Measurements from ENCODE around the gene CMTR1.
"Not testable (repeated sequence)": the region's sequence is repeated elsewhere in the genome, so short reads cannot be mapped to it uniquely, and the experiment has no call there.

CMTR1 gene

DNA sequence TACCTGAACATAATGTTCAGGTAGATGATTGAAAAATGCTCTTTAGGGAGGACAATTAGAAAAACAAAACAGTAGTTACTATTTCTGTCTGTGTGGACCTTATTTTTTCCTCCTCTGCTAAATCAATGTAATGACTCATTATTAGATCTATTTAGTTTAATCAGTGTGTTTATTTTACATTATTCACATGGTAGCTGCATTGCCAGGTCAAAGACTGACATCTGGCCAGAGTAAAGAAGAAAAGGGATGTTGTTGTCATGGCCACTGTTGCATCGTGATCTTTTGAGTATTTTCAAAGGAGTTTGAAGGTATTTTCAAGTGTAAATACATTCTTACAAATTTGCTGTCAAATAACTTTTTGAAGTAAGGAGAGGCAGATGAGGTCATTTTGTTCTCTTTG is 5.9 kb downstream of the CMTR1 start:
- DNase-seq = no peak

DNA sequence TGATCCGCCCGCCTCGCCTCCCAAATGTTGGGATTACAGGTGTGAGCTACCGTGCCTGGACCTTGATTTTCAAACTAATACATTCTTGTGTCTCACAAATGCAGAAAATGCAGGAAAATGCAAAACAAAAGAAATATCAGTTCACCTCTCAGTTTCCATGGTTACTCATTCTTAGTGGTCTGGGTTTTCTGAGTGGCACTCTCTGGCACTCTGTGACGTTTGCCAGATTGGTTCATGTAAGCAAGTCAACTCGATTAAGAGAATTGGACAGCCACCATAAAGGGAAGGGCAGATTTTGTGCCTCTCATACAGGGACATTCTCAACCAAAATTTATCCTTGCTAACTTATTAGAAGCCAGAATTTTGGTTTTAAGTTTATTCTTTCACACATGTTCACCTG is 8.6 kb downstream of the CMTR1 start:
- DNase-seq = no peak

DNA sequence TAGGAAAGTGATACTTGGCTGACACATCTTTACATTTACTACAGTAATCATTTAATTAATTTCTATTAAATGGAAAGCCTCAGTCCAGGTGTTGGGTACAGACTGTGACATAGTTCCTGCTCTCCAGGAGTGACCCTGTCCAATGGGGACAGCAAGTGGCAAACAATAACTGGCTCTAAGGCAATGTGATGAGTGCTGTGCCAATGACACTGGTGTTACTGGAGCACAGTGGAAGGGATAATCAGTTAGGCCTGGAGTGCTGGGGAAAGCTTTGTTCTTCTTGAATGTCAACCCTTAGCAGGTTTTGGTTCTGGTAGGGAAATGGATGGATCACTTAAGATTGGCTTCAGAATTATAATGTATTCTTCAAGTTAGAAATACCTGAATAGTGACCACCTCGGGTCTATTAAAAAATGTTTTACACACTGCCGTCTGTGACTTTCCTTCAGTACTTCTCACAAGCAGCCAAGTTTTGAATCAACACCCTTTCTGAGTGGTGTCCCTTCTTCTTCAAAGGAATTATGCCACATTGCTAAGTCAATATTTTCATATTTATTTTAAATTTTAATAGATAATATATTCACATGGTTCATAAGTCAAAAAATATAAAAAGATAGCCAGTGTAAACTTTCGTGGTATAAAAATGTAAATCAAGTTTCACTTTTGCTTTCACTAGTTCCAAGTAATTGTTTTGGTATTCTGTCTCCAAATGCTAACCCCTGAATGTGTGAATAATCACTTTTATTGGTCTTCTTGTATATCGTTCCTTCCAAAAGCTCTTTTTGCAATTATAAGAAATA is 9.6 kb downstream of the CMTR1 start:
- DNase-seq = no peak

DNA sequence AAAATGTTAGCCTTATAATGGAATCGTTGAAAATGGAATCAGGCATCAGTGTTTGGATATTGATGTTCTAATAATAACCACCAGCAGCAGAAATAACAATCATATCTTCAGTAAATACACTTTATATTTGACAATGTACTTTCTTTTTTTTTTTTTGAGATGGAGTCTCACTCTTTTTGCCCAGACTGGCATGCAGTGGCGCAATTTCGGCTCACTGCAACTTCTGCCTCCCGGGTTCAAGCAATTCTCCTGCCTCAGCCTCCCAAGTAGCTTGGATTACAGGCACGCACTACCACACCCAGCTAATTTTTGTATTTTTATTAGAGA is 10.2 kb downstream of the CMTR1 start:
- not testable (repeated sequence) for DNase-seq

DNA sequence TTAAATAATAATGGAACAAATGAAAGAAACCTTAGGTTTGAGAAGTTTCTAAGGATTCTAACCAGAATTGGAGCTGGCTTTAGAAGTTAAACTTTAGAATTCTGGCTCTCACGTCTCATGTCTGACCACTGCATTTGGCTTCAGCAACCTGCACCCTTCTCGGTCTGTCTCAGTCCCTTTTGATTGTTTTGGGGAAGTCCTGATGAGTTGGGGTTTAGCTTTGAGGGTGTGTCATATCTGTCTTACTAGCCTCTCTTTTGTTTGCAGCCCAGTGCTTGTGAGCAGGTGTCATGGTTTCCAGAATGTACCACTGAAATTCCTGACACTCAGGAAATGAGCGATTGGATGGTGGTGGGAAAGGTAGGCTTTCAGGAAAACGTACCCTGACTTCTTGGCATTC is 17.0 kb downstream of the CMTR1 start:
- no peak for DNase-seq

DNA sequence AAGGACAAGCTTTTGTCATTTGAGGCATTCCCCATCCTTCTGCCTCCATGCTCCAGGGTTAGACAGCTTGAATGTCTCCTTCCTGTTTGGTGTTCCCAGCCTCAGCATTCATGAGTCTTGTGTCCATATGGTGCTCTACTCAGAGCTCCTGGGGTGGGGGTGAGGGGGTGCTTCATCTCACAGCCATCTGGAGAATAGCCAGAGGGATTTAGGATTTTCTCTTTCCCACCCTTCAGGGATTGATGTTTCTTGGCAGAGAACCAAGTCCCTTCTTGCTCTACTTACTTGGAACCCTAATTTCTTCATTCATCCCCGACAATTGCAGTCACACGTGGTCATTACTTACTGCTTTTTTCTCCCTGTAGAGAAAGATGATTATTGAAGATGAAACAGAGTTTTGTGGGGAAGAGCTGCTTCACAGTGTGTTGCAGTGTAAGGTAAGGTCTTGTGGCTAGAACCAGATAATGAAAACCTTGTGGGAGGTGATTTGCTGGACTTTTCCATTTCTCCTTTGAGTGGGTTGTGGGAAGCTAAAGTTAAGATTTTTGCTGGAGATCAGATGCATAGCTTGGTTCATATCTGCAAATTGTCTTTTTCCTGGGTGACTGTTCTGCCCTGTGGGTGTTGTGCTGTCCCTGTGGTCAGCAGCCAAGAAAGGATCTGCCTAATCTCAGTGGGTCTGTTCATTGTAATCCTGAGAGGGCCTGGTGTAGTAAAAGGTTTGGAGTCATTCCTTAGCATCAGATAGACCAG is 18.6 kb downstream of the CMTR1 start:
- DNase-seq = no peak

DNA sequence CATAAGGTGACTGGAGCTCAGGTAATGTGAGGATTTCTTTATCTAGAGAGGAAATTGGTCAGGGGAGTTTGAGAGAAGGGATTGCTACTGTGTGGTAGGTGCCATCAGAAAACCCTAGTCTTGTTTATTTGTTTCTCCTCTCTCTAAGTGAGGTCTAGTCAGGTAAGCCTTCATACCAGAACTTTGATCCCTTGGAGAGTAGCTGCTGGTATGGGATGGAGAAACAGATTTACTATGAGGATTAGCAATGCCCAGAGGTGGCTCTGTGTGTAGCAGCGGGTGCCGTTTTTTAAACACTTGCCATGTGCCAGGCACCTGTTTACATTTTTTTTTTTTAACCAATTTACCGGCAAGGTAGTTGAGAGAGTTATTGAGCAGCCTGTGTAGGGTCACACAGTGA is 19.5 kb downstream of the CMTR1 start:
- DNase-seq = no peak

DNA sequence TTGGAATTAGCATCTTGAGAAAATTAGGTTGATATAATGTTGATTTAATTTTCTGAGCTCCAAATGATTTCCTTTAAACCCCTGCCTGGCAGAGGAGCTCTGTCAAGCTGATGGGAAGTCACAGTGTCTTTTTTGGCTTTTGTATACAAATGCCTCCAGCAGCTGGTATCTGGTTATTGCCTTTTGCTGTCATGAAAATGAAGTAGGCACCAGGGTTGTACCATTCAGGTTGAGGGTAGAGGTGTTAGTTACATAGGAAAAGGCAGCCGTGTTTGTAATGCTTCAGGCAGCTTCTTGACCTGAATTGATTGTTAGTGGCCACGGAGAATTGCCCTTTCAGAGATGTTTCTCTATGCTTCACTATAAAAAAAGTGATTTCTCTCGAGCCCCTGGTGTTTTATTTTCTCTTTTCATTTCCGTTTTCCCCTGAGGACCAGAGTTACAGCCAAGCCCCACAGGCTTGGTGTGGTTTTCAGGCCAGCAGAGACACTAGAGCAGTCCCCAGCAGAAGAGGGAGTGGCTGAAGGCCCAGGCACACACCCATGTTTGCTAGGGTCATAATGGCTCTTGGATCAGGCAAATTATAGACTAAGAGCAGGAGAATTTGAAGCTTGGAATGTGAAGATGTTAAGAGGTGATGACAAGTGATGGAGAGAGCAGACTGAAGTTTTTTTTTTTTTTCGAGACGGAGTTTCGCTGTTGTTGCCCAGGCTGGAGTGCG is 21.6 kb downstream of the CMTR1 start:
- DNase-seq = no peak

DNA sequence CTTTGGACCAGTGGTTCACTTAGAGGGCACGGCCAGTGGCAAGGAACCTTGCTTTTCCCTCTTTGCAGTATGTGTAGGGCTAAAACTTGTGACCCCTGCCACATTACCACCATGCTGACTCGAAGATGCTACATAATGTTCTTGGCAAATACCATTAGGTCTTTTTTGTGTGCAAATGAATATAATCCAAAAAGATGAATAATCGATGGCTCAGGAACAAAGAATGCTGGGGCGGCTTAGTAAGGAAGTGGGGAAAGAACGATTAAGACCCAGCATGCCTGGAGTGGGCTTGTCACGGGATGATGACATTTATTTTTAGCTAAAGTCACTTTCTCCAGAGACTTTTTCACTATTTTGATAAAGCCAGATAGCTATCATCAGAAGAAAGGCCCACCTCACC is 23.1 kb downstream of the CMTR1 start:
- DNase-seq = no peak

DNA sequence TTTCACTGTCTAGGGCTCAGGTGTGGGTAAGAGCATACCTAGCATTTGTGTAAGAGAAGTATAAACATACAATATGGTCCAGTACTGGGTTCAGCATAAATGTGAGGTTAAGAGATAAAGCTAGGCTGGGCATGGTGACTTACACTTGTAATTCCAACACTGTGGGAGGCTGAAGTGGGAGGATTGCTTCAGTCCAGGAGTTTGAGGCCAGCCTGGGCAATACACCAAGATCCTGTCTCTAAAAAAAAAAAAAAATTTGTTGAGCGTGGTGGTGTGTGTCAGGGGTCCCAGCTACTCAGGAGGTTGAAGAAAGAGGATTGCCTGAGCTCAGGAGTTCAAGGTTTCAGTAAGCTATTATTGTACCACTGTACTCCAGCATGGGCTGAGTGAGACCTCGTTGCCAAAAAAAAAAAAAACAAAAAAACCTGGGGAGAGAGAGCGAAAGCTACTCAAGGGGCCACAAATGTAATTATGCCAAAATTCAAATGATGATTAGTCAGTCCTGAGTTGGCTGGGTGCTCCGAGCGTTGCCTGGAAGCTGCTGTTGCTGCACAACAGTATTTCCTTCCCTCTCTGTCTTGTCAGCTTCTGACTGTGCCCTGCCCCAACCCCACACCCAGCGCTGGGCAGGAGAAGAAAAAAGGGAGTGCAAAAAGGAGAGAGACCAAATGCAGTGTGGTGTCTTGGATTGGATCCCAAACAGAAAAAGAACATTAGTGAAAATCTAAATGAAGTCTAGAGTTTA is 24.0 kb downstream of the CMTR1 start:
- DNase-seq = no peak

DNA sequence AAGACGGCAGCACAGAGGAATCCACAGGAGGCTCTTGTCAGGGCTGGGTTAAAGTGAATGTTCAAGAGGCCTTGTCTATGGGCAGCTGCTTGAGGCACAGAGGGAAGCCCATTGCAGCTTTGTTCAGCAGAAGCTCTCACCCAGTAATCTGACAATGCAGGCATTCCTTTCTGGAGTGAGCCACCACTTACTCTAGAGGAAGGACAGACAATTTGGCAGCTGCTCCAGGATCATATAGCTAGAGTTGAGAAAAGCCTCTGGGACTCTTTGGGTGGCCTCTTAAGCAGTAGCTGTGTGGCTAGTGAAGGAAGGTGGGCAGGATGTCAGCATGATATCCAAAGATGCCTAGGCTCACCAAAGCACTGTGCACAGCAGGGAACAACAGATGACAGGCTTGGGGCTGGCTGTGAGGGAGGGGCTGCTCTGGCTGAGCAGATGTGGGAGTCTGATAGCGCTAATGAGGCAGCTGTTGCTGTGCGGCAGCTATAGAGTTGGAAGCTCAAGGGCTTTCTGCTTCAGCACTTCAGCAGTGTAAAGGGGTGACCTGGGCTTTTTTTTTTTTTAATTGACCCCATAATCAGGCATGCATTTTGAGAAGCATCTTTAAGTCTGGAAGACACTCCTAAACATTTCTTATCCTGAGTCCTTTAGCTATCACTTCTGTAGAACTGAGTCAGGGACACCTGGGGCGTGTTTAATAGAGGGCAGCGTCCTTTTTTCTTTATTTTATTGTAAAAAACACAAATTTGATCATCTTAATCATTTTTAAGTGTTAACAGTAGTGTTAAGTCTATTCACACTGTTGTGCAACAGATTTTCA is 27.2 kb downstream of the CMTR1 start:
- no peak for DNase-seq

DNA sequence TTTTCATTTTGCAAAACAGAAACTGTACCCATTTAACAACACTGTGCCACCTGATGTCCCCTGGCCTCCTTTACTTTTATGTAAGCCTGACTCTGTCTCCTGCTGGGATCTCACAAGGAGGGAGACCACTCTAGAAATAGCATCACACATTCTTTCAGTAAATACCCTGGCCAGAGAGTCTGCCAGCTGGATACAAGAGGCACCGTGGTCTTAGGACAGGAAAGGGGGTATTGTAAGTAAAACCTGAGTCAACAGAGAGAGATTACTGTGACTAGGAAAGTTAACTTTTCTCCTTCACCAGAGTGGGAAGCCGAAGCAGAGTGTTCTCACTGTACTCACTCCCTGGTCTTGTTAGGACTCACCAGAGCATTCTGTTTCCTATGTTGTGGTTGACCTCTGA is 27.8 kb downstream of the CMTR1 start:
- DNase-seq = no peak

DNA sequence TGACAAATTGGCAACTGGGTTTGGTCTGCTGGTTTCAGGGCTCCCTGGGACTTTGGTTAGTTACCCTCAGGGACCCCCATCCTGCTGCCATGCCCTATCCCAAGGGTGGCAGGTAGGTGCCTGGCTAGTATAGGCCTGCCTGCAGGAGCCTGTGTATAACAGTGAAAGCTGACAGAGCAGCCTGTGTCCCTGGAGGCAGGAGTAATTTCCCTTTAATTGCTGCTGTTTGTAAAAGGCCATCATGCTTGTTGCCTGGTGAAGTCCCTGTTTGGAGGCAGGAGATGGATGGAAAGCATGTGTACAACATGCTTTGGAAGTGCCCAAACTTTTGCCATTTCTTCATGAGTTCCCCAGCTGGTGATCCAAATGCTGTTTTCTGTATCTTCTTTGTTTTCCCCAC is 30.1 kb downstream of the CMTR1 start:
- DNase-seq = no peak

DNA sequence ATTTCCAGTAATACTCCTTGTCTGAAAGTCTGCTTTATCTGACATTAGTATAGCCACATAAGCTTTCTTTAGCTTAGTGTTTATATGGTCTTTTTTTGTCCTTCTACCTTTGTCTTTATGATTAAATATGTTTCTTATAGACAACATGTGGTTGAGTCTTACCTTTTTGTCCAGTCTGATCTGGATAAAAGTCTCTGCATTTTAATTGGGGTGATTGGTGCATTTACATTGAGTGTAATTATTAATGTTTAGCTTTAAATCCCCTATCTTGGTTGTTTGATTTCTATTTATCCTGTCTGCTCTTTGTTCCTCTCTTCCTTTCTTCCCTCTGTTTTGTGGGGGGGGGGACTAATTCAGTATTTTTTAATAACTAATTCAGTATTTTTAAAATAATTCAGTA is 34.7 kb downstream of the CMTR1 start:
- DNase-seq = no peak

DNA sequence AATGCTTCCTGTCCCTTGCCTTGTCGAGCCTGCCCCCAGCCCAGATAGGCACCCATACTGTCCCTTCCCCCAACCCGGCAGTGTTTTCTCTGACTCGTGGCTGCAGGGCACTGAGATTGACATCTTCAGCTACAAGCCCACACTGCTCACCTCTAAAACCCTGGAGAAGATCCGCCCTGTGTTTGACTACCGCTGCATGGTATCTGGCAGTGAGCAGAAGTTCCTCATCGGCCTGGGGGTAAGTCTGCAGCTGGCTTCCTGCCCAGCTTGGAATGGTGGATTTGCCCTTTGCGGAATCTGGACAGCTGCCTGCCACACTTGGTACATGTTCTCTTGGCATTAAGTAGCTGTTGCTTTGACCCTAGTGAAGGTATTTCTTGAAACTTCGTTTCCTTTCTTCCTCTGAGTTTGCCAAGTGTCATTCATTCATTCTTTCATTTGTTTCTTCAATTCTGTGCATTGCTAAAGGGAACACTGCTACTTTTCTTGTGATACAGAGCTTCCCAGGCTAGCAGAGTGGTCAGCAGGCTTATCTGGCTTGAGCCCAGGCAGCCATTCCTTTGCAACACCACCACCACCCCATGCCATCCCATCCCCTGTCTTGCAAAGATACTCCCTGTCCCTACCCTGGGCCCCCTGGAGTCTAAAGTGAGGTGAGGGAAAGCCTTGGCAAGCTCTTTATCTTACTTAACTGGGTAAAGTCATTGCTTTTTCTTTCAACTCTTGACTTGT is 40.5 kb downstream of the CMTR1 start:
- no peak for DNase-seq

DNA sequence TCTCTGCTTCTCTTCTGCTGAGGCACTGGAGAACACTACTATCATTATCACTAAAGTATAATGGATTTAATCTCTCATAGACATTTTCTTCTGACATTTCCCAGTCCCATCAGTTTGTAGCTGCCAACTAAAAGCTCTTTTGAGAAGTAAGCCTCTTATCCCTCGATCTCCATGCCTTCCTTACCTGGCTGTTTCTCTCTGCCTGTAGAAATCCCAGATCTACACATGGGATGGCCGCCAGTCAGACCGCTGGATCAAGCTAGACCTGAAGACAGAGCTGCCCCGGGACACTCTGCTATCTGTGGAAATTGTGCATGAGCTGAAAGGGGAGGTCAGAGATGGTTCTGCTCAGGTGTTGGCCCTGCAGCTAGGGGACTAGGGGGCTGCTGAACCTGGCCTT is 41.3 kb downstream of the CMTR1 start:
- DNase-seq = no peak

DNA sequence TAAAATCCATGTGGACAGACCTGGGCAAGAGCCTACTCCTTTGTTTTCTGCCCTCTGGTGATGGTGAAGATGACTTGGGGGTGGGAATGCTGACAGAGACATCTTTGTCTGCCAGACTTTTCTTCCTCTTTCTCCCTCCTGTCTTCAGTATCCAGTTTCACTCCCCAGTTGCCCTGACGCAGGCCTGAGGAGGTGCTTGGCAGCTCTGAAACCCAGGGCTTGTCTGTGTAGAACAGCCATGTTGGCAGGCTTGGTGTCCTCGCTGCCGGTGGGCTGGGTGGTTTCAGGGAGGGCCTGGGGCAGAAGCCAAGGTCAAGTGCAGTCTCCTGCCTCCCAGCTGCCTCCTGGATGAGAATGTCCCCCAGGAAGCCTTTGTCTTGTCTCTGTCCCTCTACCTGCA is 44.2 kb downstream of the CMTR1 start:
- DNase-seq = no peak

DNA sequence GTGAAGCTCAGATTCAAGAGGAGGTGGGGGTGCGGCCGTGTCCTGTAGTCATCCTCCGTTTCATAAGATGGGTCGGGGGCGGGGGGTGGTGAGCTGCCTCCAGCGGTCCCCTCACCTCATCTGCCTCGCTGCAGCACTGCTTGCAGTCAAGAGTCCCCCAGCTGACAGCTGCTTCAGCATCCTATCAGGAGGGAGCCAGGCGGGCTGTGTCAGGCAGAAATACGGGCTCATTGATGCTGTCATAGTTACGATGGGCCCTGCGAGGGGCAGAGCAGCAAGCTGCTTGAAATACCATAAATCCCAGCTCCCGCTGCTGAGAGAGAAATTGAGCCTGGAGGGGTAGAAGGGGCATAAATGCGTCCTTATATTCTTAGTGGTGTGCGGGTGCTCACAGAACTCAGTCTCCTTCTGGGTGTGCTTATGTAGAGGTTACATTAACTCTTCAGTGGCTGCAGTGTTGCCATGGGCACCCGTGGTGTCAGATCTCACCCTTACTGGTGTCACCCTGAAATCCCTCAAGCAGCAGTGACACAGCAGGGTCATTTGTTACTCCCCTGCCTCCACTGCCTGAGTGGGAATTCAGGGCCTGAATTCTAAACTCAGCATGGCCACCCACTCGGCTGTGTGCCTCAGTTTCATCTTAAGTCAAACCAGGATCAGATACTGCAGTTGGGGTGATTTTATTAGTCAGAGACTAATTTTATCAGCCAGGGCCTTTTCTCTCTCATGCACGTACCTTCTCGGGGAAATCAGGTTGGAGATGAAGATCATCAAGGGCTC is 44.8 kb downstream of the CMTR1 start:
- no peak for DNase-seq

DNA sequence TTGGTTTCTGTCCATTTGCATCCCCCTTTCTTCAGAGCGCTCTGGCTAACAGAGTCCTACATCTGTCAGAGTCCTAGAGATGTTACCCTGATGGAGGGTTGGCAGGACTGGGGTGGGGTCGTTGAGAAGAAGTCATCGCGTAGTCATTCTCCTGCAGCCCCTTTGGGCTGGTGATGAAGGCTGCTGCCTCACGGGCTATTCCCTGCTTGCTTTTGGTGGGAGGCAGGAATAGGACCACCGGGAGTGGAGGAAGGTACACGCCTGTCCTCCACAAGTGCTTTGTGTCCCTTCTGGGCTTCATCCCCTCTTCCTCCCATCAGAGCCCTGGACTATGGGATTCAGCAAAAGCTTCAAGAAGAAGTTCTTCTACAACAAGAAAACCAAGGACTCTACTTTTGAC is 45.8 kb downstream of the CMTR1 start:
- no peak for DNase-seq

DNA sequence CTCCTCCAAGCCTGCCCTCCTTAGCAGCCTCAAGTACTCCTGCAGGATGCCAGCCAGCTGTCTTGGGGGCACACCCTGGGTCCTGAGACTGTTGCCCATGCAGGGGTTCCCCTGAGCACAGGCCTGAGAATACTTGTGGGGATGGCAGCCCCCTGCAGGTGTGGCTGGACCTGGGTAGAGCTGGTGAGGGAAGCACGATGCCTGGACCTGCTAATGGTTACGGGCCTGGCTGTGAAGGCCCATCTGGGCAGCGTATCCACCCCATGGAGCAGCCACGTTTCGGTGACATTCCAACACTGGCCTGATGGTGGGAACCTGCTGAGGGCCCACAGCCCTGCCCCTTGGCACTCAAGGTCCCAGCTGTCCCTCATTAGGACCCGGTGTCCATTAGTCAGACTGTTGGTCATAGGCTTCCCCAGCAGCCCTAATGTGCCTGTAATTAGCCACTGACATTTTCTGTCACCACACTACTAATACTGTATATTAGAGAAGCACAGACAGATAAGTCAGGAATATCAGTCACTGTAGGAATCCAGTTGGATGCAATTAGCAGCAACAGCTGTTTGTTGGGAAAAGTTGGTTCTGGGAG is 46.3 kb downstream of the CMTR1 start:
- DNase-seq = no peak
